OCI-LY7 (cell line): ENCODE data around the gene SLC66A1. TPM values are rescaled to one million over a fixed set of nuclear protein-coding genes. Genes with fewer than 3 reads are reported as not detected.

ENCODE experiments used
- BruUV-seq: library from RNA; stranded (reverse); fragments of 400-500 nt; replicated peaks from 2 replicates; lab custom pipeline; 2021; lab: Mats Ljungman, UMichigan
- CTCF ChIA-PET: fragments of 300-600 bp; sonication (Branson Sonifier 250); formaldehyde crosslinking; loops from one replicate; lab custom pipeline; 2022; ENCODE audit warnings: antibody characterized with exemption; ENCODE audit not compliant: unreplicated experiment; lab: Charles Lee
- POLR2A ChIA-PET: fragments of 300-600 bp; sonication (Branson Sonifier 250); formaldehyde crosslinking; loops from one replicate; lab custom pipeline; 2022; ENCODE audit warnings: antibody characterized with exemption; lab: Charles Lee
- DNase-seq: peaks from one replicate; pipeline ENCODE4 v3.0.0-alpha.2; 2015; ENCODE audit warnings: low spot score
- H2AFZ ChIP-seq: fragments of 200-600 bp; sonication (generic), shearing (Covaris generic); 2 replicates; pipeline ENCODE4 v1.6.1; 2014; ENCODE audit warnings: mild to moderate bottlenecking, antibody characterized with exemption, low read length, moderate library complexity
- H3K27ac ChIP-seq: fragments of 200-600 bp; sonication (generic); 2 replicates; pipeline ENCODE4 v1.5.1; 2014; ENCODE audit warnings: mixed run types, low read depth, mild to moderate bottlenecking, moderate library complexity, low read length, inconsistent platforms; ENCODE audit not compliant: poor library complexity, severe bottlenecking
- H3K36me3 ChIP-seq: fragments of 200-600 bp; sonication (generic); 2 replicates; pipeline ENCODE4 v1.6.1; 2014; ENCODE audit warnings: mild to moderate bottlenecking, antibody characterized with exemption, low read length, moderate library complexity, mixed read lengths; ENCODE audit not compliant: insufficient read depth
- H3K4me1 ChIP-seq: fragments of 200-600 bp; sonication (generic); 2 replicates; pipeline ENCODE4 v1.5.1; 2014; ENCODE audit warnings: mild to moderate bottlenecking, low read length; ENCODE audit not compliant: insufficient read depth, poor library complexity, severe bottlenecking
- H3K4me2 ChIP-seq: fragments of 200-600 bp; sonication (generic); 2 replicates; pipeline ENCODE4 v1.6.1; 2014; ENCODE audit warnings: mild to moderate bottlenecking, low read length
- H3K4me3 ChIP-seq: fragments of 200-600 bp; sonication (generic); 2 replicates; pipeline ENCODE4 v1.5.1; 2014; ENCODE audit warnings: mild to moderate bottlenecking, low read depth, low read length; ENCODE audit not compliant: poor library complexity, severe bottlenecking
- H3K79me2 ChIP-seq: fragments of 200-600 bp; sonication (generic); 2 replicates; pipeline ENCODE4 v1.6.1; 2016; ENCODE audit warnings: low read depth, mild to moderate bottlenecking, low read length, moderate library complexity, mixed read lengths; ENCODE audit not compliant: insufficient read depth
- H3K9me2 ChIP-seq: fragments of 200-600 bp; sonication (generic); 2 replicates; pipeline ENCODE4 v1.6.1; 2016; ENCODE audit warnings: mild to moderate bottlenecking, low read length, mixed read lengths; ENCODE audit not compliant: insufficient read depth
- H3K9me3 ChIP-seq: fragments of 200-600 bp; sonication (generic); 2 replicates; pipeline ENCODE4 v1.6.1; 2014; ENCODE audit warnings: mild to moderate bottlenecking, mixed run types, low read length, mixed read lengths
- H4K20me1 ChIP-seq: fragments of 200-600 bp; sonication (generic); 2 replicates; pipeline ENCODE4 v1.6.1; 2014; ENCODE audit warnings: mild to moderate bottlenecking, antibody characterized with exemption, low read length, moderate library complexity, mixed read lengths; ENCODE audit not compliant: insufficient read depth
- EZH2phosphoT487 ChIP-seq: fragments of 200-600 bp; sonication (generic); IDR thresholded peaks from 2 replicates; pipeline ENCODE4 v1.6.1; 2018; ENCODE audit warnings: low read depth, borderline replicate concordance, mild to moderate bottlenecking, mixed run types, antibody characterized with exemption, low read length, moderate library complexity, mixed read lengths
- intact Hi-C: fragments of 100-400 bp; cut with micrococcal nuclease; formaldehyde crosslinking; loops from one replicate; pipeline ENCODE4 v1.10.0; 2022; ENCODE audit not compliant: unreplicated experiment
- total RNA-seq, 2 experiments: library from RNA; depleted of rRNA in 1 of 2; stranded (reverse); fragments of >200 nt in 1 of 2; shearing (Covaris generic) in 1 of 2; gene quantifications; 2 replicates each; pipeline ENCODE4 v1.2.3, GENCODE V29; 2014 to 2022
- TF ChIP-seq, protein P1 (sequence below): fragments of 200-600 bp; sonication (generic); conservative IDR thresholded peaks from 2 replicates; pipeline ENCODE4 v1.5.1; 2014; ENCODE audit warnings: mild to moderate bottlenecking, antibody characterized with exemption, low read length, moderate library complexity, mixed read lengths

The SLC66A1 gene
- total RNA-seq, 2 experiments from 2014 or later = 14.9 to 21.0 TPM

DNA sequence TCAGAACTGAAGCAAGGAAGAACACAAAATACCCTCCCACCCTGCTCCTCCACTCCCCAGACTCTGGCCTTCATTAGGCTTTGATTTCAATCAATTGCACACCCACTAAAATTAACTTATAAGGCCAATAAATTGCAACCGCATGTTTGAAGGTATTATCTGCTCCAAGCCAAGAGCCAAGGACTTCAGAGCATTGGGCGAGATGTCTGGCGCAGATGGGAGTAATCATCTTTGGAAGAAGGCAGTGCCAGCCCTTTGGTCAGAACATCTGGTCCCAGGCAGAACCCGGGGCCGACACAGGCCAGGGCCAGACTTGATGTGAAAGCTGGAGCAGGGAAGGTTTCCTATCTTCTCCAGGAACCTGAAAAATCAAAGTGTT, 60.0 kb downstream of the SLC66A1 start:
- H3K4me3 ChIP-seq = no peak overlapping the region
- ChIA-PET CTCF (no interaction called here), POLR2A (no interaction called here)
- H3K4me1 ChIP-seq = no peaks in the 10 kb centered on the region
- no peak overlapping the region for H2AFZ ChIP-seq
- no peak for DNase-seq
- no peaks in the 10 kb centered on the region for H3K9me3 ChIP-seq
- peaks cover 23% of the 10 kb centered on the region for H3K36me3 ChIP-seq
- BruUV-seq = no TSS peak
- no peaks in the 10 kb centered on the region; the same call in 1 of the 2 replicates for H4K20me1 ChIP-seq
- no peaks in the 10 kb centered on the region for H3K9me2 ChIP-seq
- TF ChIP-seq, protein P1, sequence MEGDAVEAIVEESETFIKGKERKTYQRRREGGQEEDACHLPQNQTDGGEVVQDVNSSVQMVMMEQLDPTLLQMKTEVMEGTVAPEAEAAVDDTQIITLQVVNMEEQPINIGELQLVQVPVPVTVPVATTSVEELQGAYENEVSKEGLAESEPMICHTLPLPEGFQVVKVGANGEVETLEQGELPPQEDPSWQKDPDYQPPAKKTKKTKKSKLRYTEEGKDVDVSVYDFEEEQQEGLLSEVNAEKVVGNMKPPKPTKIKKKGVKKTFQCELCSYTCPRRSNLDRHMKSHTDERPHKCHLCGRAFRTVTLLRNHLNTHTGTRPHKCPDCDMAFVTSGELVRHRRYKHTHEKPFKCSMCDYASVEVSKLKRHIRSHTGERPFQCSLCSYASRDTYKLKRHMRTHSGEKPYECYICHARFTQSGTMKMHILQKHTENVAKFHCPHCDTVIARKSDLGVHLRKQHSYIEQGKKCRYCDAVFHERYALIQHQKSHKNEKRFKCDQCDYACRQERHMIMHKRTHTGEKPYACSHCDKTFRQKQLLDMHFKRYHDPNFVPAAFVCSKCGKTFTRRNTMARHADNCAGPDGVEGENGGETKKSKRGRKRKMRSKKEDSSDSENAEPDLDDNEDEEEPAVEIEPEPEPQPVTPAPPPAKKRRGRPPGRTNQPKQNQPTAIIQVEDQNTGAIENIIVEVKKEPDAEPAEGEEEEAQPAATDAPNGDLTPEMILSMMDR = no peak
- TF ChIP-seq EZH2phosphoT487 = no peak
- H3K4me2 ChIP-seq = no peak overlapping the region
- H3K27ac ChIP-seq = no peak overlapping the region
- H3K79me2 ChIP-seq = no peaks in the 10 kb centered on the region
- intact Hi-C loops = no loop called here

DNA sequence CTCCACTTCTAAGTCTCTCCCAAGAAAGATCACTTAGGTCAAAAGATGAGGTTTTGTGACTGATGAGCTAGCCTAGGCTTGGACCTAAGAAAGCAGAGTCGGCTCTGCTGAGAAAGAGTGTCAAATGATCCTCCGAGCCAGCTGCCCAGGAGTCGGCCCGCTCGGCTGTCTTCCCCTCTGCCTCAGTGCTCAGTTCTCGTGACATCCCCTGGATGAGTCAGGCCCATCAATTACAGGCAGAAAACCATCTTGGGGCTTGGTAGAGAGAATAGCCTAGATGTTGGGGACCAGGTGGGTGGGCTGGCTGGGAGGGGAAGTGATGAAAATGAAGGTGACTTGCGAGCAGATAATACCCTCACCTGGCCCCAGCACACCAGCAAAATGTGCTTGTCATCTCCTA, 60.5 kb downstream of the SLC66A1 start:
- Histone ChIP-seq H2AFZ (no peak overlapping the region), H3K4me2 (no peak overlapping the region), H3K9me3 (no peaks in the 10 kb centered on the region), H3K27ac (no peak overlapping the region), H3K4me3 (no peak overlapping the region), H3K79me2 (no peaks in the 10 kb centered on the region), H3K4me1 (no peaks in the 10 kb centered on the region), H4K20me1 (no peaks in the 10 kb centered on the region; the same call in 1 of the 2 replicates), H3K9me2 (no peaks in the 10 kb centered on the region), H3K36me3 (peaks cover 27% of the 10 kb centered on the region)
- CTCF ChIA-PET = no interaction called here
- intact Hi-C loops = no loop called here
- TF ChIP-seq EZH2phosphoT487 = no peak
- TF ChIP-seq, protein P1 = no peak
- BruUV-seq = no TSS peak
- POLR2A ChIA-PET = no interaction called here
- no peak for DNase-seq

DNA sequence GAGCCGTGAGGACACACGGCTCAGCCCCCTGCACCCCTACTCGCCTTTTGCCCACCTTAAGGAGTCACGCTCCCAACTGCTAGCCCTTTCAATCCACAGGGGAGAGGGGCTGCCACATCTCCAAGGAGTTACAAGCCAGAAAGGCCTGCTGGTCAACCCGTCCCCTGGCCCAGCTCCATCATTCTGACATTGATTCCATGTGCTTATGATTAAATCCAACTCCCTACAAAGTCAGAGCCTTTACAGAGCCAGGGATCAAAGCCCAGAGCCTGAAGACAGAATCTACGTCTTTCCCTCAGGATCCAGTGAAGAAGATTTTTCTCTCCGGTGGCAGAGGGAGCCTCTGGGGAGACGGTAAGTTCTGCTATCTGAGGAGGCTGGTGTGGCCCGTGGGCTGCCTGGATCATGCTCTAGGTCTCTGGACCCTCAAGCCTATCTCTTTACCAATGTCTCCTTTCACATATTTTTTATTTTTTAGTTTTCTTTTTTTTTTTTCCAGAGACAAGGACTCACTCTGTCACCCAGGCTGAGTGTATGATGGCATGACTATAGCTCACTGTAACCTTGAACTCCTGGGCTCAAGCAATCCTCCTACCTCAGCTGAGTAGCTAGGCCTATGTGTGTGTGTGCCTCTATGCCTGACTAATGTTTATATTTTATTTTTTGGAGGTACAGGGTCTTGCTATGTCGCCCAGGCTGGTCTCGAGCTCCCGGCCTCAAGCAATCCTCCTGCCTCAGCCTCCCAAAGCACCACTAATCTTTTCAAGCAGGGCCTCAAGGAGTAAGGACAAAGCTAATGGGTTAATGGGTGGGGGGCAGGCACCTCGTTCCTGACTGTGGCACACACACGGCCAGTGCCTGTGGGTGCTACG, 61.3 kb downstream of the SLC66A1 start:
- no peak overlapping the region for H3K27ac ChIP-seq
- H3K9me3 ChIP-seq = no peaks in the 10 kb centered on the region
- no peak overlapping the region for H3K4me2 ChIP-seq
- no peak overlapping the region for H3K4me3 ChIP-seq
- H4K20me1 ChIP-seq = no peaks in the 10 kb centered on the region; the same call in 1 of the 2 replicates
- peaks cover 36% of the 10 kb centered on the region for H3K36me3 ChIP-seq
- DNase-seq = no peak
- H3K79me2 ChIP-seq = no peaks in the 10 kb centered on the region
- no peaks in the 10 kb centered on the region for H3K4me1 ChIP-seq
- intact Hi-C loops = no loop called here
- H3K9me2 ChIP-seq = no peaks in the 10 kb centered on the region
- TF ChIP-seq EZH2phosphoT487 = no peak
- TF ChIP-seq, protein P1 = no peak
- CTCF ChIA-PET = interaction anchor here (1.0 kb wide), 1 partner anchor 289 kb away, joined by 3 read pairs; no protein-coding TSS in a partner anchor
- POLR2A ChIA-PET = no interaction called here
- TSS peak; percentile 17 for BruUV-seq
- H2AFZ ChIP-seq = no peak overlapping the region
